Body of pancreas (tissue), 4 donors: ENCODE measurements around the gene WWOX.

Experiments
- POLR2A ChIP-seq, 3 donors: fragments of 450-650 bp; IDR thresholded peaks; one replicate each; pipeline ENCODE4 v1.6.1; 2016; ENCODE audit warnings: antibody characterized with exemption in 3 of 3, mild to moderate bottlenecking in 2 of 3
- TF ChIP-seq, protein P1 (sequence below), 7 experiments: fragments of 450-650 bp in 4 of 7; fragments of 200-600 bp in 3 of 7; sonication (generic) in 3 of 7; IDR thresholded peaks; one replicate each; pipeline ENCODE4 v1.5.1; 2016 to 2019; ENCODE audit warnings: antibody characterized with exemption in 7 of 7

DNA sequence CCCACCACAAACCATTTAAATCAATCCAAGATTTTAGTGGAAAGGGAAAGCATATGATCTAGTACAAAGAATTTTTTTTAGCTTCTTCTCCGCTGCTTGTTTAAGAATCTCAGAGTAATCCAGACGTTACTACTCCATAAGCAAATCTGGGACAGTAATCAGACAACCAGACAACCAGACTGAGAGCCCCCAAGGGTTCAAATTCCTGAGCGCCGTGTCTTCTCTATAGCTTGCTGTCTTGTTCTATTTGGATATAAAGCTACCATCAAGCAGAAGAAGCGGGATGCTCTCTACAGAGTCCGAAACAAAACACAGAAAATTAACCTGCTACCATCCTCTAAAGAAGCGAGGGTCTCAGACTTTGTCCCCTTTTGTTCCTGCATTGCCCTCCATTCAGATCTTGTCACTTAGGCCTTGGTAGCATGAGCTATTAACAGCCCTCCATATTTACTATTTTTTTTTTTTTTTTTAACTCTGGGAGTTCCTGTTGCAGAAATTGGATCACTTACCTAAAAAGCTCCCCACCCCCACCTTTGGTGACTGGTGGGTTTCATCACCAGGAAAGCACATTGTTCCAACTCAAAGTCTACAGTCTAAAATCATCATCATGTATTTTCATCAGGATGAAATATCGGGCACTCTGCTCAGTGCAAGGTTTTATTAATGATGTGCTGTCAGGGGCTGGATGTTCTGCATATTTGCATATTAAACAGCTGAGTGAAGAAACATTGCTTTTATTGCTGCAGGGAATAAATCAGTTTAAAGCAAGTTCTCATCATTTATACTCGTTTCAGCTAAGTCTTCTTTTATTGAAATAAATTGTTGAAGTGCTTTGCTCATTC lies 576.7 kb downstream of the WWOX start:
- TF ChIP-seq POLR2A (IDR thresholded peaks at IDR 0.05): no peak
- TF ChIP-seq, protein P1, sequence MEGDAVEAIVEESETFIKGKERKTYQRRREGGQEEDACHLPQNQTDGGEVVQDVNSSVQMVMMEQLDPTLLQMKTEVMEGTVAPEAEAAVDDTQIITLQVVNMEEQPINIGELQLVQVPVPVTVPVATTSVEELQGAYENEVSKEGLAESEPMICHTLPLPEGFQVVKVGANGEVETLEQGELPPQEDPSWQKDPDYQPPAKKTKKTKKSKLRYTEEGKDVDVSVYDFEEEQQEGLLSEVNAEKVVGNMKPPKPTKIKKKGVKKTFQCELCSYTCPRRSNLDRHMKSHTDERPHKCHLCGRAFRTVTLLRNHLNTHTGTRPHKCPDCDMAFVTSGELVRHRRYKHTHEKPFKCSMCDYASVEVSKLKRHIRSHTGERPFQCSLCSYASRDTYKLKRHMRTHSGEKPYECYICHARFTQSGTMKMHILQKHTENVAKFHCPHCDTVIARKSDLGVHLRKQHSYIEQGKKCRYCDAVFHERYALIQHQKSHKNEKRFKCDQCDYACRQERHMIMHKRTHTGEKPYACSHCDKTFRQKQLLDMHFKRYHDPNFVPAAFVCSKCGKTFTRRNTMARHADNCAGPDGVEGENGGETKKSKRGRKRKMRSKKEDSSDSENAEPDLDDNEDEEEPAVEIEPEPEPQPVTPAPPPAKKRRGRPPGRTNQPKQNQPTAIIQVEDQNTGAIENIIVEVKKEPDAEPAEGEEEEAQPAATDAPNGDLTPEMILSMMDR (IDR thresholded peaks at IDR 0.05): no peak
